Stromal cell of bone marrow (primary cell): ENCODE data around the gene ACOT12.
"Not testable (repeated sequence)": the region's sequence is repeated elsewhere in the genome, so short reads cannot be mapped to it uniquely, and the experiment has no call there.

Experiments
- DNase-seq: peaks from one replicate; pipeline ENCODE4 v3.0.0-alpha.2; 2012; ENCODE audit warnings: low read depth

Gene ACOT12

DNA sequence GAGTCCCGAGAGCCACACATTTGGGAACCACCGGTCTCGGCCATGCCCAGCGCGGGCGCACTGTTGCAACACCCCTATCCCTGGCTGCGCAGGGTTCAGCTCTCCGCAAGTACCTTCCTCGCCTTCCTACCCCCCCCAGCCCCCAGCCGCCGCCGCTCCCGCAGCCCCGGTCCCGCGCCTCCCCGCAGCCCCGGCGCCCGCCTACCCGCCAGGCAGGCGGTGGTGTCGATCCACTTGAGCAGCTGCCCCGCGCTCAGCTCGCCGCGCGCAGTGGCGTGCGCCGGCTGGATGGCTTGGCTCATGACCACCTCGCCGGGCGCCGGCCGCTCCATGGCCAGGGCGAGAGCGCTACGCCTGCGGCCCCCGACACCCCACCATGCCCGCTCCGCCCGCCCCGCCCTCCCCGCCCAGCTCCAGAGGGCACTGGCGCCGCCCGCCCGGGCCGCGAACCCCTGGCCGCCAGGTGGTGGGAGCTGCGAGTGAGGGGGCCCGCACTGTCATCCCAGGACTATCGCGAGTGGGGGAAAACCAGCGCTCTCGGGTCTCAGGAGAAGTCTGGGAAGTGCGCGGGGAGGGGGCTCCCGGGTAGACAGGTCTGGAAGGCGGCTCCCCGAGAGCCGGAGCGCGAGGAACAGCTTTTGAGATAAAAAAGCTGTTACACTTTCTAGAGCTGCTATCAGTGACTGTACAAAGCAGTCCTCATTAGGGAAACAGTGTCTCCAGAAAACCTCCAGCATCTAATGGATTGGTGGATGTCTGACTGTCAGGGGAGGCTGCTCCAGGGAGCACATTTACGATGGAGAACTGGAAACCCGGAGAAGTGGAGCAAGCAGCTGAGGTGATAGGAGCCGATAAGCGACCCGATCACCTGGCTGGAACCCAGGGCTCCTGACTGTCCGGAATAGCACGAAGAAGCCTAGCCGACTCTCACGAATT lies at the start of gene ACOT12:
Gene ACOT12 (minus strand): TSS at position 352 of the 936 bp plus-strand sequence. CDS start 20 bp downstream, at position 332.
- no peak for DNase-seq

DNA sequence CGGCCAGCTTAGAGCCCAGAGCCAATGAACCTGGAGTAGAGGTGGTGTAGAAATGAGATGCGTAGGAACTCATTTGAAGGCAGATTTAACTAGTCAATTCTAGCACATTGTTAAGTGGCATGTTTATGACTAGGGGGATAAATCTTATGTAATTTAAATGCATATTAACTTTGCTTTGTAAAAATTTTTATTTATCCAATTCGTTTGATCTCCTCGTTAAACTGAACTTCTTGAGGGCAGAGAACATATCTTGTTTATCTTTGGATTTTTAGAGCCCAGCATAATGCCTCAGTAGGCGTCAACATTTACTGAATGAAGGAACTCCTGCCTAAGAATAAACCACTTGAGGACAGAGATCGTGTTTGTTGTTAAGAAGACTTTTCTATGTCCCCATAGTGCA lies 41.1 kb upstream of the ACOT12 start:
- no peak for DNase-seq

DNA sequence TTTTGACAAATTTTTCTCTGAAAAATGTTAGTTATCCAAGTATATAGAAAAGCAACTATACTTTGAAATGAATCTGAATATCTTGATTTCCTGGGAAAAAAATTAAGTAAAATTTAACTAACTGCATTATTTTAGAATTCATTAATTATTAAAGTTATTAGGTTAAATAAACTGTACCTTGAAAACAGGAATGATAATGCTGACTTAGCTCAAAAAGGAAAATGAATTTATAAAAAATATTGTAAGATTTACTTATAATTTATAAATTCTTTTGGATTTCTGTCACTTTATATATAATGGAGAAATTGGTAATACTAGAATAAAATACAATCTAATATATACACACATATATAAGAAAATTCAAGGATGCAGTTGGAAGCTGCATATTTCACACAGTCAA lies 36.1 kb upstream of the ACOT12 start:
- no peak for DNase-seq

DNA sequence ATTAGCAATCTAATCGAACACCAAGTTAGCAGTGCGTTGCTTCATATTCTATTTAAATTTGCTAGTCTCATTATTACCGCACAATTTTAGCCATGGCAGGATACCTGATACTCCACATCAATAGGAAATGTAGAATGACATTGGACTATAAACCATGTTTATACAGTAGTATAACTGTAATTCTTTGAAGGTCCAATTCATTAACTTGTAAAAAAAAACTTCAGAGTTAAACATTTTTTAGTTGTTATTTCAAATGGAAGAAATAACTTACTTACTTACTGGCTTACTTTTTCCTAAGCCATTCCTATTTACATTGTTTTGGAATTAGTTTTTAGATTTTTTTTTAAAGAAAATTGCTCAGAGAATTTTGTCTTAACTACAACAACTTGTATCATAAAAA lies 35.4 kb upstream of the ACOT12 start:
- DNase-seq = no peak

DNA sequence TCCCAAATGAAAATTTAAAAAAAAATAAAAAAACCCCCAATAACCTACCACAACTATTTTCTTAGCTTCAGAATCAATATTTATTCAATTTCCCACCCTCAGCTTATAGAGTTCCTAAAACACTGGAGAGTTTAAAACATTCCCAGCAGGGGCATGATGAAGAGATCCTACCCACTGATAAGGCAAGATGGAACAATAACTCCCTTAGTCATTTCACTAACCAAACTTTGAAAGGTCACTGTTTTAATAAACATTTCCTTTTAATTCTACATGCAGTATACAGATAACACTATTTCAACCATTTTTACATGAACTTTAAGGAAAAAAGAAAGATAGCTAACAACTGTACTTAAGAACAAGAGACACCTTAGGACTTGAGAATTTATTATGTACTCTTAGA lies 34.9 kb upstream of the ACOT12 start:
- DNase-seq = no peak

DNA sequence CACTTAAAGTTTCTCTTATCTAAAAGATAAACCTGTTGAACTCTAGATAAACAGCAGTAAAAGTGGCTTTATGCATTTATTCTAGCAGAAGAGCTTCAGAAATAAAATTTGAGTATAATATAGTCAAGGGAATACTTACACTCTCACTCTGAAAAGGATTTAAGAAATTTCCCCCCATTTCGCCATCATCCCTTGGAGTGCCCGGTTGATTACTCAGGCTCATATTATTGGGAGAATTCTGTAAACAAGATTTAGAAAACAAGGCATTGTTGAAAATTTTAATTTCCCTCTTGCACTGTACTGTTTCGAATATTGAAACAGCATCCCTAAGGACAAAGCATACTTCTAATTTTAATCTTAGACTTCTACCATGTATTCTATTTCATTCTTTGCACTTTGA lies 34.5 kb upstream of the ACOT12 start:
- no peak for DNase-seq

DNA sequence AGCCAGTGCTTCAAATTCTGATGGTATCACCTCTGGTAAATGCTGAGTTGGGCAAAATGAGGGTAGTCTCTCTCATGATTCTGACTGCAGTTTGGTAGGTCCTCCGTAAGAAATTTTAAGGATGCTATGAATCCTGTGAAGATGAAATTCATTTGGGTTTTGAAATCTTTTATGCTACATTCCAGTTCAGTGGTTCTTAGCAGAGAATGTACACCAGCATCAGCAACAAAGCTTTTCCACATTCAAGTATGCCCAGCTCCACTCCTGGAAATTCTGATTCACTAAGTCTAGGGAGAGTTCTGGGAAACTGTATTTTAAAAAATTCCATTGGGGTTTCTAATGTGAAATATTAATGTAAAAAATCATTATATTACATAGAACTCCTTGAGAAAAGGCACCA lies 33.6 kb upstream of the ACOT12 start:
- no peak for DNase-seq

DNA sequence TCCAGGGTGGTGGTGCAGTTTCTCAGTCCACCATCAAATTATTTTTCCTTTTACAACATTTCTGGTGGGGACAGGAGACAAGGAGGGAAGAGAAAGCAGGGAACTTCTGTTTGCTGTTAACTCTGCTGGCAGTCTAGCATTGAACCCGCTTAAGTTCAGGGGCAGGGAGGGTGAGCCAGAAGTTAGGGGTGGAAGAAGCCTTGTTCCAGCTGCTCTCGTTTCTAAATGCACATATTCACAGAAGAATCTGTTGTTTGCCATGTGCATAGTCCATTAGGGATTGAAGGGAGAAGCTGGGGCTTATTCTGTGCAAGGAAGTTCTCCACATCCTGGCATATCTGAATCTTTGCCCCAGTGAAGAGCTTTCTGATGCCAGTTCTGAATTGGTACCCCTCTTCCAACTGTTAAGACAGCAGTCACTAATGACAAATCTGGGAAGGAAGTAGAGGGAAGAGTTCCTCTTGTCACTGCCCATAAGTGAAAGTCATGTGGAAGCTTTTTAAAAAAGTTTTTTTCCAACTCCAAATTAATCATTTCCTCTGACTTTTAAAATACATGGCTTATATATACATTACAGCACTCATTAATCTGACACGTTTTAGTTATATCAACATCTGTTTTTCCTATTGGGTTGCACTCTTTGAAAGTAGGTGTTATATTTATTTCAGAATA lies 32.6 kb upstream of the ACOT12 start:
- DNase-seq = no peak

DNA sequence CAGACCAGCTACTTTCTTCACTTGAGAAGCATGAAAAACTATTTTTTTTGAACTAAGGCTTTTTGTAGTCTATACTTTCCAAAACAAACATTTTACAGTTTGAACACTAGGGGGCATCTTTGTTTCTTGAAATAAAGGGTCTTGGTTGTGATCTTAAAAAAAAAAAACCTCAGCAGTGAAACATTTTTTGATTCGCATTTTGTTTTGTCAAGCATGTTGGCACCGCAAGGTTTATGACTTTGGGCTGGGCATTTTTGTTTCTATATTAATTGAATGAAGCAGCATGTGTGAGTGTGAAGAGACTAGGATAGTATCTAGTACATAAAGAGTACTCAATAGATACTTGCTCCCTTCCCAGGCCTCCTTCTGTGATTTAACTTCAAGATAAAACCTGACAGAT lies 31.6 kb upstream of the ACOT12 start:
- DNase-seq = peak; percentile 47

DNA sequence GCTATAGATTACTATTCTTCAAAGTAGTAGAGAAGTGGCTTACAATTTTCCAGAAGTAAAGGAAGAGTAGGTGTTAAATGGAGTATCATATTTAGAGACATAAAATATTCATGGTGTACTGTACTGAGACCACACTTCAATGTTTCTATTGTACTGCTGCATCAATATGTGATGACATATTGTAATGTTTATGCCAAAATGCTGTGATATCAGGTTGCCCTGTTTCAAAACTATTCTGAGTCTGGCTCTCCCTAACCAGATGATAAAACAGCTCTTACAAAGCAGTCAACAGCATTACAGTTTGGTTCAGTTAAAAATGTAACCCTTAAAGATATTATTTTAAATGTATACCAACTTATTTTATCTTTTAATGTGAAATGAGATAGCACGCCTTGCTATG lies 30.8 kb upstream of the ACOT12 start:
- no peak for DNase-seq

DNA sequence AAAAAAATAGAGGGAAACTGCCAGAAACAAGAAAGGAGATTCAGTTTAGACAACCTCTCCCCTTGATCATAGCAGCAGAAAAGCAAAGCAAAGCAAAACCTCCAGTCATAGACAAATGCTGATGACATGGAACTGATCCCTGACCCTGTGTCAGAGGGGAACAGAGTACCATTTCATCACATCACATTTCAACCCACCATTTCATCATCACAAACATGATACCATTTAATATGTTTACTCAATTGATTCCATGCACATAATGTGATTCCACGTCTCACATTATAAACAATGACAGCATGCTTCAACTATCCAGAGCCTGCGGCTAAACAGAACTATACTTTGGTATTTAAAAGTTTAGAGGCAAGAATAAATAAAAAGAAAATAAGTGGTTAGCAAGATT lies 28.7 kb upstream of the ACOT12 start:
- no peak for DNase-seq

DNA sequence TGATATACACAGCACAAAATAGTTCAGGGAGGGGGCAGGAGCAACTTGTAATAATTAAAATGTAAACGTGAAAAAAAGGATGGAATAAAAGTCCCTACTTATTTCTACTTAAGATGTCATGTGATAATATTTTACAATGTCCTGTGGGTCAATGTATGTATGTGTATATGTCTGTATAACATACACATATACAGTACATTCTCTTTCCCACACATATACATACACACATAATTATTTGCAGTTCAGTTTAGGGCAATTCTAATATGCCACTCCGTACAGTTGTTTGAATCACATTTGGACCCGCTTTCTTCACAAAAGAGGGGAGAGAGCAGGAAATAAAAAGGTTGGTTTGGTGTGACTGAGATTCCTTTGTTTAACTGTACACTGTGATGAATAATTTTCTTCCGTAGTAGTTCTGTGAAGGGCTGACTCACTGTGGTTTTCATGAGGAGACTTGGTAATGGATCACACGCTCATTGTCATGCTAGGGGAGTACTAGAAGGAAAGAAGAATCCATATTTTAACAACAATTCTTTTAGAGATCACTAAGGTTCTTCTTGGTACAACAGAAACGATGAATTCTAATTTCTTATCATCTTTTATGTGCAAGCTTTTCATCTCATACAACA lies 26.2 kb upstream of the ACOT12 start:
- peak; percentile 94 for DNase-seq

DNA sequence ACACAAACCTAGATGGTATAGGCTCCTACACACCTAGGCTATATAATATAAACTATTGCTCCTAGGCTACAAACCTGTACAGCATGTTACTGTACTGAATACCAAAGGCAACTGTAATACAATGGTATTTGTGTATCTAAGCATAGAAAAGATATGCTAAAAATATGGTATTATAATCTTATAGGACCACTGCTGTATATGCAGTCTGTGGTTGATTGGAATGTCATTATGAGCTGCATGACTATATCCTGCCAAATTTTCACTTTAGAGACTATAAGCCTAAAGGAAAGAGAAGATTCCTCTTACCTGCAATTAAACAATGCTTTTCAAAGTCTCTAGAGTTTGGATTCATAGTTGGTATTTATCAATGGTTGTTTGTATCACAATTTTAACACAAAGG lies 24.7 kb upstream of the ACOT12 start:
- no peak for DNase-seq

DNA sequence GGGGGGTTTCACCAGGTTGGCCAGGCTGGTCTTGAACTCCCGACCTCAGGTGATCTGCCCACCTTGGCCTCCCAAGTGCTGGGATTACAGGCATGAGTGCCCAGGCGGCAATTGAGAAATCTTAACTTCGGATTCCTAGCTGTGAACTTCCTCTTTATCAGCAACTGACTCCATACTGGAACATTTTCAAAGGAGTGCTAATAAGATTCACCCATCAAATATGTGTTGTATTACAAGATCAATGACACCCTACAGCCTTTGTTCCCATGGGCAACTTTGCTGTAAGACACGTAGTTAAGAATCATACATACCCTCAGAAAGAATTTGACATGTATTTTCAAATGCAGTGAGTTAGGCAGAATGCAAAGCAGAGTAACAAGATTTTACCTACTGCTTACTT lies 23.1 kb upstream of the ACOT12 start:
- DNase-seq = no peak

DNA sequence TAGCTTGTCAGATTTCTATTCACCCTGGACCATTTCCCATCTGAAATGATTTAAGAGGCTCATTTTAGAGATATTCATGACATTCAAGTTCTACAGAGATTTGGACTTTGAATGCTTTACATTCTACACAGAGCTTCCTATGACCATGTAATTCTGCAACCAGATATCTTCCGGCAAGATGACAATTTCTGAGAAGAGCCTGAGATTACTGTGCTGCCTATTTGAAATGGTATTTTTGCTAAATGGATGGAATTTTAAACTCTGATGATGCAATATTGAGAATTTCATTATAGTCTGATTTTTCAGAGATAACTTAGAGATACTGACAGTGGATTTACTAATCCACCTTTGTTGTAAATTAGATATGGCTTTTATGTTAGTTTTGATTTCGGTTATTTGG lies 16.0 kb upstream of the ACOT12 start:
- DNase-seq = no peak

DNA sequence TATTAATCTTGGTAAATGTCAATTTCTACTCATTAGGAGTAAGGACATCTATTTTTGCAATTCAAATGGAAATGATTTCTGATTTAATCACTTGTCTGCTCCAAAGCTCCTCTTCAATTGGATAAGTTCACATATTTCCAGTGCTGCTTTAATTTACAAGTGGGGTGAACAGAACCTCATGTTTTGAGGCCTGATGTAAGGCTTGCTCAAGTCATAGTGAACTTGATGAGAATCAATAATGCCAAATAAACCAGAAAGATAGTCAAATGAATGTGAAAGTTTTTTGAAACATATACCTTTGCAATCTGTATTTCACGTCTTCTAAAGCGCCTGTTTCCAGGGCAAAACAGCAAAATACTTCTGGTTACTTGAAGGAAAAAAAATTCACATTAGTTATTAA lies 15.4 kb upstream of the ACOT12 start:
- DNase-seq = no peak

DNA sequence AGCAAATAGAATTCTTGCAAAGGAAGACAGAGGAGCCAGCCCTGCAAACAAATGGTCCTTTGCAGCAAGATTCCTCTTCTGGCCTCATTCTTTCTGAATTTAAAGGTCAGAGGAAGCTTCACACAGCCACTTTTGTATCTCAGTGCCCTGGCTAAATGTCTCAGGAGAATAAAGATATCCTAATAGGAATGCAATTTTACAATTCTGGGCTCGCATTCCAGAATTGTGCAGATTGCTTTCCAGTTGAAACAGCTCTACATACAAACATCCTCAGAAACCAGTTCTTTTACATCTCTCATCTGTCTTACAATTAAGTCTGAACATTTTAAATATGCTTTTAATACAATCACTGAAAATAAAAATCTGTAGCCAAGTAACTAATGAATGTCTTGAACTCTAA lies 14.6 kb upstream of the ACOT12 start:
- no peak for DNase-seq

DNA sequence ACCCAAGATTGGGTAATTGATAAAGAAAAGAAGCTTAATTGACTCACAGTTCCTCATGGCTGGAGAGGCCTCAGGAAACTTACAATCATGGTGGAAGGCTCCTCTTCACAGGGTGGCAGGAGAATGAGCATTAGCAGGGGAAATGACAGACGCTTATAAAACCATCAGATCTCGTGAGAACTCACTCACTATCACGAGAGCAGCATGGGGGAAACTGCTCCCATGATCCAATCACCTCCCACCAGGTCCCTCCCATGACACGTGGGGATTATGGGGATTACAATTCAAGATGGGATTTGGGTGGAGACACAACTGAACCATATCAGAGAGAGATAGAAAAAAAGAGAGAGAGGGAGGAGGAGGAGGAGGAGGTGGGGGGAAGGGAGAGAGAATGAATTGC lies 13.9 kb upstream of the ACOT12 start:
- DNase-seq = not testable (repeated sequence)

DNA sequence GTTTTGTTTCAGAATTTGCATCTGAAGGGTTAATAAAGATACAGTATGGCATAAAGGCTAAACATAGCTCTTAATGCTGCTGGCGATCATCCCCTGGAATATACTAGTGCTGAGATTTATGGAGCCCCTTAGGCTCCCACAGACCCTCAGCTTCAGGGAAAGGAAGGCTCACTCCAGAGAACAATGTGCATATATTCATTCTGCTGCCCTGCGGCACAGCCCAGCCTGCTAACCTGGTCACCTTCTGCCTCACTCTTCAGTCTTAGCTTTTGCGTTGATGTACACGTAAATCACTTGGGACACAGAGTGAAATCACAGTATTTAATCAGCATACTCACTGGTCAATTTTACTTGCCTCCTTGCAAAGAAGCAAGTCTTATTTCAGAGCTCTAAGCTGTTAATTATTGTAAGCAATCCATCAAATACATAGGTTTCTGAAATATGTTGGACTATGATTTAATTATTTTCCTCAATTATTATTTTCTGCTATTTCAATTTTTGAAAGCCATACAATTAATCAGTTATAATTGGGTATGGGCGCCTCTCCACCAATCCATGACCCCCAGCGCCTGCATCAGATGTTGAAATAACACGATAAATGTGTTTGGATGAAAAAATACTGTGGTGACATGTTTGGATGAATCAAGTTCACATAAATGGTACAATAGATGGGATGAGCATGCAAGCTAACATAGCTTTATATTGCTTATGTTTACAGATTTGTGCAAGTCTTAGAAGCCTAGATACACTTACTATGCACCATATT lies 11.4 kb upstream of the ACOT12 start:
- no peak for DNase-seq

DNA sequence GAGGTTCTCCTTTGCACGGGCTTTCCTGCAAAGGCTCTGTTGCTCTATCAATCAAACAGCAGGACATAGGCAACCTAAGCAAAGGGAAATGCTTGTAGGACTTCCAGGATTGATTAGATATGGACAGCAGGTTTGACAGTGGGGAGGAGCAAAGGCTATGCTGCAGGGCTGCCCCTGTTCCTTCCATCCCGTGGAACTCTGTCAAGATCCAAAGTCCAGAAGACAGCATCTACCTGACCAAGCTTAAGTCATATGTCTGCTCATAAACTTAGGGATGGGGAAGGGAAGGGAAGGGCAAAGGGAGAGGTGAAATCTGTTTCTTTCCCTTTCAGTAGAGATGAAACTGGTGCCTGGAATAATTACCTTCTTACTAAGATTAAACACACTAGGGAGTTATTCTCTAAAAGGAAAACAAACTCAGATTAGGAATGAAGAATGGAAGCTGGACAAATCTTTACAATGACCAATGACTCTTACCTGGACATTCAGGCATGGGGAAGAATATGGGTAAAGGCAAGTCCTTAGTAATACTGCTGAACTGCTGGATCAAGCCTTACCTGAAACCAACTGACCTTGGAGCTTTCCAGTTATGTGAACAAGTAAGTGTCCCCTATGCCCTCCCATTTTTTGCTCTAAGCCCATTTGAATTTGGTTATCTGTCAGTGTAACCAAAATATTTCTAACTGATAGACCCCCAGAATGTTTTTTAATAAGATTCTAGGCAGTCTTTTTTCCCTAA lies 8.4 kb upstream of the ACOT12 start:
- no peak for DNase-seq

DNA sequence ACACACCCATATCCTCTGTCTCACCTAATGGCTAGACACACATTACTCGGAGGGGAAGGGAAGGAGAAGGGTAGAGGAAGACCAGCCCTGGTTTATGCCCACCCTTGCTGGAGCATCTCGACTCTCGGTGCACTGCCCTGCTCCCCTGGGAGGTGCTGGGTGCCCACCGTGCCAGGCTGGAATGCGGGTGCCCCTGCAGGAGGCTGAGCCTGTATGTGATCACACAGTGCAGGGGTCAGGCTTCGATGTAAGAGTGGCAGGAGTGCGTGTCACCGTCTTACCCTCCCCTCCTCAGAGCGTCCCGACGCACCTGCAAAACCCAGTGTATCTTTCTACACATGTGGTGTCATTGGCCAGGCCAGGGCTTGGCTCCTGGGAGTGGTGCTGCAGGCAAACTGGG lies 7.3 kb upstream of the ACOT12 start:
- no peak for DNase-seq

DNA sequence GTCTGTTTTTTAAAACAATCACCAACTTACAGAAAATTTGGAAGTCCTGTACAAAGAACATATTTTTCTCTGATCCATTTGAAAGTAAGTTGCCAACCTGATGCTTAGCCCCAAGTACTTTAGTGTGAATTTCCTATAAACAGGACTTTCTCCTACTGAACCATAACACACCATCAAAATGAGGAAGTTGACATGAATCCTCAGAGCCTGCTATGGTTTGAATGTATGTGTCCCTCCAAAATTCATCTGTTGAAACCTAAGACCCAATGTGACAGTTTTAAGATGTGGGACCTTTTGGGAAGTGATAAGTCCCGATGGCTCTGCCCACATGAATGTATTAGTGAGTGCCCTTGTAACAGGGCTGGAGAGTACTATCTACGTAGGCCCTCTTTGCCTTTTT lies 6.4 kb upstream of the ACOT12 start:
- no peak for DNase-seq
